Testis (tissue), 2 donors: ENCODE data around the gene KRT13.

ENCODE experiments used
- CTCF ChIP-seq, 3 experiments: fragments of 450-650 bp in 2 of 3; fragments of 200-600 bp in 1 of 3; sonication (generic) in 1 of 3; IDR thresholded peaks; one replicate each; pipeline ENCODE4 v1.5.1; 2016 to 2019; ENCODE audit warnings: antibody characterized with exemption in 3 of 3, mild to moderate bottlenecking in 2 of 3, moderate library complexity in 1 of 3
- POLR2A ChIP-seq: fragments of 450-650 bp; IDR thresholded peaks from one replicate; pipeline ENCODE4 v1.6.1; 2017; ENCODE audit warnings: antibody characterized with exemption, mild to moderate bottlenecking, moderate library complexity

GRCh38 chr17:41518031-41518430 is 12.6 kb upstream of the KRT13 start:
- TF ChIP-seq CTCF (IDR thresholded peaks at IDR 0.05) = no peak
- TF ChIP-seq POLR2A = no peak
